Kidney (tissue), 14 donors: ENCODE measurements around the gene MIPEP. TPM values are rescaled to one million over a fixed set of nuclear protein-coding genes. Genes with fewer than 3 reads are reported as not detected.
A peak's percentile ranks its signal among the peaks of the same experiment; 100 is the strongest.

Source experiments
- DNase-seq, 5 donors: peaks; one replicate each; pipeline ENCODE4 v3.0.0-alpha.2; 2013 to 2020
- FAIRE-seq: peaks from 2 replicates; lab custom pipeline; 2012; peaks lifted over from hg19 to GRCh38; lab: Jason Lieb, UNC
- H3K27ac ChIP-seq, 2 donors: one replicate each; pipeline ENCODE4 v1.7.0; 2013; ENCODE audit warnings: low read depth in 2 of 2, low read length in 2 of 2, inconsistent platforms in 1 of 2
- H3K27me3 ChIP-seq: one replicate; pipeline ENCODE4 v1.7.1; 2013; ENCODE audit warnings: low read length, inconsistent platforms; ENCODE audit not compliant: control insufficient read depth, insufficient read depth
- H3K36me3 ChIP-seq, 3 donors: one replicate each; pipeline versions ENCODE4 v1.7.0 to v1.7.1; 2013; ENCODE audit warnings: low read length in 3 of 3, control low read depth in 1 of 3, inconsistent platforms in 1 of 3; ENCODE audit not compliant: insufficient read depth in 3 of 3, control insufficient read depth in 2 of 3
- H3K4me1 ChIP-seq, 3 donors: one replicate each; pipeline versions ENCODE4 v1.7.0 to v1.7.1; 2013; ENCODE audit warnings: low read length in 3 of 3, inconsistent platforms in 1 of 3, low read depth in 1 of 3; ENCODE audit not compliant: control insufficient read depth in 2 of 3, insufficient read depth in 2 of 3
- H3K4me3 ChIP-seq, 3 donors: one replicate each; pipeline versions ENCODE4 v1.7.0 to v1.8.1; 2013; ENCODE audit warnings: low read length in 3 of 3, control low read depth in 1 of 3, inconsistent platforms in 1 of 3
- H3K9ac ChIP-seq, 3 donors: one replicate each; pipeline versions ENCODE4 v1.7.0 to v1.7.1; 2013; ENCODE audit warnings: low read length in 3 of 3, control low read depth in 1 of 3, inconsistent platforms in 1 of 3
- H3K9me3 ChIP-seq, 3 donors: one replicate each; pipeline versions ENCODE4 v1.7.0 to v1.7.1; 2013; ENCODE audit warnings: low read length in 3 of 3, control low read depth in 1 of 3, inconsistent platforms in 1 of 3; ENCODE audit not compliant: control insufficient read depth in 2 of 3, insufficient read depth in 1 of 3
- CTCF ChIP-seq: IDR thresholded peaks from 3 replicates; pipeline ENCODE4 v1.5.1; 2012; ENCODE audit warnings: mild to moderate bottlenecking, moderate library complexity, borderline replicate concordance; ENCODE audit not compliant: insufficient read depth; ENCODE audit errors: extremely low read depth
- intact Hi-C: fragments of 100-400 bp; cut with DNase I; formaldehyde crosslinking; loops from one replicate; pipeline ENCODE4 v1.11.1; 2022
- polyA plus RNA-seq: library from polyadenylated mRNA; stranded (reverse); fragments of 350-450 nt; fragmentation: Illumina TruSeq; extraction: RNeasy Lipid Tissue Mini Kit (QIAGEN cat#74804); gene quantifications from one replicate; pipeline ENCODE4 v1.2.3, GENCODE V29; 2014; ENCODE audit warnings: low read depth, low replicate concordance; ENCODE audit not compliant: insufficient read depth
- total RNA-seq: library from RNA; stranded (reverse); fragmentation: NEBNext Ultra II Directional; extraction: Animal tissue kit (Norgen Biotek cat#: 25700); gene quantifications from one replicate; pipeline ENCODE4 v1.2.1, GENCODE V29; 2021
- donor health status: control.
- donor health status: control.
- donor health status: control.
- donor health status: control.
- donor health status: control.
- donor health status: DM: yes; HTN: yes; CAD: no.
- donor health status: Normal renal cell carcinoma (clear cell type).

MIPEP gene
- total and polyA plus RNA-seq, 2 donors from 2014 or later, result 29.1 to 46.8 TPM

GRCh38 chr13:23902975-23903905, 14.0 kb upstream of the MIPEP start:
- H3K9ac ChIP-seq, result no peak overlapping the region
- H3K36me3 ChIP-seq, result no peaks in the 10 kb centered on the region
- FAIRE-seq, result no peak
- intact Hi-C loops, result no loop called here
- H3K27ac ChIP-seq, result no peak overlapping the region
- peak overlapping the region in 1 of 3 donors; percentile 15 for H3K4me3 ChIP-seq
- TF ChIP-seq CTCF, result no peak
- peak; percentile 28 to 76 (median 45) for DNase-seq
- H3K27me3 ChIP-seq, result no peaks in the 10 kb centered on the region
- H3K4me1 ChIP-seq, result peaks cover 0 to 3% (median 0%) of the 10 kb centered on the region in 3 donors
- no peaks in the 10 kb centered on the region for H3K9me3 ChIP-seq

GRCh38 chr13:23901365-23901764, 12.2 kb upstream of the MIPEP start:
- Histone ChIP-seq H3K4me3 (no peak overlapping the region), H3K4me1 (peaks cover 0 to 3% (median 0%) of the 10 kb centered on the region in 3 donors), H3K27ac (no peak overlapping the region), H3K9ac (no peak overlapping the region), H3K27me3 (no peaks in the 10 kb centered on the region), H3K9me3 (no peaks in the 10 kb centered on the region), H3K36me3 (no peaks in the 10 kb centered on the region)
- intact Hi-C loops, result no loop called here
- TF ChIP-seq CTCF, result no peak
- no peak for FAIRE-seq
- no peak for DNase-seq

GRCh38 chr13:23899555-23899954, 10.4 kb upstream of the MIPEP start:
- DNase-seq (peak in 2 of 5 donors; percentile 63 to 87), FAIRE-seq (peak; percentile 13)
- Histone ChIP-seq H3K9me3 (no peaks in the 10 kb centered on the region), H3K4me1 (peaks cover 0 to 3% (median 0%) of the 10 kb centered on the region in 3 donors), H3K36me3 (no peaks in the 10 kb centered on the region), H3K27me3 (no peaks in the 10 kb centered on the region), H3K4me3 (no peak overlapping the region), H3K9ac (no peak overlapping the region), H3K27ac (no peak overlapping the region)
- TF ChIP-seq CTCF, result peak; percentile 40
- intact Hi-C loops, result no loop called here
